C4-2B (cell line): ENCODE measurements around the gene MTA1.

Experiments
- ZFX ChIP-seq: fragments of 450-650 bp; IDR thresholded peaks from 2 replicates; pipeline ENCODE4 v1.6.1; 2017
- TF ChIP-seq, protein P1 (sequence below): fragments of 450-650 bp; conservative IDR thresholded peaks from 2 replicates; pipeline ENCODE4 v1.5.1; 2017; ENCODE audit warnings: mild to moderate bottlenecking

DNA sequence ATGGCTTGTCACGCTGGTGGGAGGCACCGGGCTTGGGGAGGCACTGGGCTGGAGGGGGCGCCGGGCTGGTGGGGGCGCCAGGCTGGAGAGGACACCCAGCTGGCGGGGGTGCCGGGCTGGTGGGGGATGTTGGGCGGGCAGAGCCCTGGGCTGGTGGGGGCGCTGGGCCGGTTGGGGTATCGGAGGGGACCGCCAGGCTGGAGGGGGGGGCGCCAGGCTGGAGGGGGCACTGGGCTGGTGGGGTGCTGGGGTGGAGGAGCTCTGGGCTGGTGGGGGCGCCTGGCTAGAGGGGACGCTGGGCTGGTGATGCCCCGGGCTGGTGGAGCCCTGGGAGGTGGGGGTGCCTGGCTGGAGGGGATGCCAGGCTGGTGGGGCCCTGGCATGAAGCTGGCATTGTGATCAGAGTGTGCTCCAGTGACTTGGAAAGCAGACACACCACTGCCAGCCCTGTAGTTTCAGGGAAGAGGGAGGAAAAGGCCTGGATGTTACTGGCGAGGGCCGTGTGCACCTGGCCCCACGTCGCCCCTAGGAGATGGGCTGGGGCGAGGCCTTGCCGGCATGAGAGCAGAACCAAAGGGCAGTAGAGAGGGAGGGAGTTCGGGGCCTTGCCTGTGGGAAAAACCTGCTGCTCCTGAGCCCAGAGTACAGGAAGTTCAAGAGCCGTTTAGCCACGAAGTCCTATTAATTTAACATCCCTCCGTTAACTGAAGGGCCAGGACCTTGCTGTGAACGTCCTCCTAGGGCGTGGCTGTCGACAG lies 84.5 kb downstream of the MTA1 start:
- TF ChIP-seq, protein P1, sequence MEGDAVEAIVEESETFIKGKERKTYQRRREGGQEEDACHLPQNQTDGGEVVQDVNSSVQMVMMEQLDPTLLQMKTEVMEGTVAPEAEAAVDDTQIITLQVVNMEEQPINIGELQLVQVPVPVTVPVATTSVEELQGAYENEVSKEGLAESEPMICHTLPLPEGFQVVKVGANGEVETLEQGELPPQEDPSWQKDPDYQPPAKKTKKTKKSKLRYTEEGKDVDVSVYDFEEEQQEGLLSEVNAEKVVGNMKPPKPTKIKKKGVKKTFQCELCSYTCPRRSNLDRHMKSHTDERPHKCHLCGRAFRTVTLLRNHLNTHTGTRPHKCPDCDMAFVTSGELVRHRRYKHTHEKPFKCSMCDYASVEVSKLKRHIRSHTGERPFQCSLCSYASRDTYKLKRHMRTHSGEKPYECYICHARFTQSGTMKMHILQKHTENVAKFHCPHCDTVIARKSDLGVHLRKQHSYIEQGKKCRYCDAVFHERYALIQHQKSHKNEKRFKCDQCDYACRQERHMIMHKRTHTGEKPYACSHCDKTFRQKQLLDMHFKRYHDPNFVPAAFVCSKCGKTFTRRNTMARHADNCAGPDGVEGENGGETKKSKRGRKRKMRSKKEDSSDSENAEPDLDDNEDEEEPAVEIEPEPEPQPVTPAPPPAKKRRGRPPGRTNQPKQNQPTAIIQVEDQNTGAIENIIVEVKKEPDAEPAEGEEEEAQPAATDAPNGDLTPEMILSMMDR, result no peak
- TF ChIP-seq ZFX, result no peak
